GM12874 (cell line): ENCODE results near the gene NELFCD.

ENCODE experiments used
- TF ChIP-seq, protein P1 (sequence below): IDR thresholded peaks from 2 replicates; pipeline ENCODE4 v1.5.1; 2011; ENCODE audit warnings: low read depth, mild to moderate bottlenecking, control low read depth, low read length, moderate library complexity; ENCODE audit not compliant: insufficient read depth

NELFCD gene

DNA sequence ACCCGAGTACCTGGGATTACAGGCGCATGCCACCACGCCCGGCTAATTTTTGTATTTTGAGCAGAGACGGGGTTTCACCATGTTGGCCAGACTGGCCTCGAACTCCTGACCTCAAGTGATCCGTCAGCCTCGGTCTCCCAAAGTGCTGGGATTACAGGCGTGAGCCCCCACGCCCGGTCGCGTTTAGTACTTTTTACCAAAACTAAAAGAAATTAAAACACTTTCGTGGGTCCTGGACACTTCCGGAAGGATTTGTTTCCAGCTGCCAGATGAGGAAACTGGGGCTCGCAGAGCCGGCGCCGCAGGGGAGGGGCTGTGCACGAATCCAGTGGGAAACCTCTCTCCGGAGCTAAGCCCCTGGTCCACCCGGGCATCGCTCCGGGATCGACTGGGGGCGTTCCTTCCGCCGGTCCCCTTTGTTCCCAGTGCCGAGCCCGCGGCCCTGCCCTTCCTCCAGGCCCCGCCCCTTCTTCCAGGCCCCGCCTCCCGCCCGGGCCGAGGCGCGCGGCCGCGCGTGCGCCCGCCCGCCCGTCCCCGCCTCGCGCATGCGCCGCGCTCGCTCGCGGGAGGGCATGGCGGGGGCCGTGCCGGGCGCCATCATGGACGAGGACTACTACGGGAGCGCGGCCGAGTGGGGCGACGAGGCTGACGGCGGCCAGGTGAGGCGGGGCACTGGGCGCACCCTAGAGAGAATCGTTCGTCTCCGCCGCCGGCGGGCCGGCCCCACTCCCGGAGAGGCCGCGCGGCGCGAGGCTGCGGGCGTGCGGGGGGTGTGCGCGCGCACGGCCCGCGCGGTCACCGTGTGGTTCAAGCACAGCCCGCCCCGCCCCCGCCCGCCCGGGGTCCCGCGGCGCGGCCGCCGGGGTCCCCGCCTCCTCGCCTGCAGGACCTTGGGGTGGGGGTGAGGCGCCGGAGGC lies at the start of gene NELFCD:
NELFCD (plus strand) TSS at position 546 of the 917 bp plus-strand sequence; CDS start at position 600, 54 bp downstream.
- TF ChIP-seq, protein P1, sequence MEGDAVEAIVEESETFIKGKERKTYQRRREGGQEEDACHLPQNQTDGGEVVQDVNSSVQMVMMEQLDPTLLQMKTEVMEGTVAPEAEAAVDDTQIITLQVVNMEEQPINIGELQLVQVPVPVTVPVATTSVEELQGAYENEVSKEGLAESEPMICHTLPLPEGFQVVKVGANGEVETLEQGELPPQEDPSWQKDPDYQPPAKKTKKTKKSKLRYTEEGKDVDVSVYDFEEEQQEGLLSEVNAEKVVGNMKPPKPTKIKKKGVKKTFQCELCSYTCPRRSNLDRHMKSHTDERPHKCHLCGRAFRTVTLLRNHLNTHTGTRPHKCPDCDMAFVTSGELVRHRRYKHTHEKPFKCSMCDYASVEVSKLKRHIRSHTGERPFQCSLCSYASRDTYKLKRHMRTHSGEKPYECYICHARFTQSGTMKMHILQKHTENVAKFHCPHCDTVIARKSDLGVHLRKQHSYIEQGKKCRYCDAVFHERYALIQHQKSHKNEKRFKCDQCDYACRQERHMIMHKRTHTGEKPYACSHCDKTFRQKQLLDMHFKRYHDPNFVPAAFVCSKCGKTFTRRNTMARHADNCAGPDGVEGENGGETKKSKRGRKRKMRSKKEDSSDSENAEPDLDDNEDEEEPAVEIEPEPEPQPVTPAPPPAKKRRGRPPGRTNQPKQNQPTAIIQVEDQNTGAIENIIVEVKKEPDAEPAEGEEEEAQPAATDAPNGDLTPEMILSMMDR, result no peak

GRCh38 chr20:58932170-58932569 lies 48.9 kb upstream of the NELFCD start:
- TF ChIP-seq, protein P1, result no peak

DNA sequence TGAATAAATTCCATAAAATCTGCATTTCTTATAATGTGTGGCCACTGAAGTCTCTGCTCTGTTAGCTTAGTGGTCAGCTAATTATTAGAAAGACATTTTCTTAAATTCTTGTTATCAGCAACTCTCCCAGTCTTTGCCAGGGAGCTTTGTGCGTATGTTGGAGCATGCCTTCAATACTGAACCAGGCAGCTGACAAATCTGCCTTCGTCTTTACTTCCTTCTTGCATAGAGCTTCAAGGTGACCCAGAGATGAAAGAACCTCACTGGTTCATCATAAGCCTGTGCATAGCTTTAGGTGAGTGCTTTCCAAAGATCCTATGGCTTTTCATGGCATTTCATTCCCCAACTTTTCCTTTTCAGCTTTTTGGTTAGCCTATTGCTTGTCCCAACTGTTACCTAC lies 43.0 kb upstream of the NELFCD start:
- TF ChIP-seq, protein P1, result no peak

- TF ChIP-seq, protein P1, result no peak
These were observed 42.5 kb upstream of the NELFCD start for GRCh38 chr20:58938541-58938940.

GRCh38 chr20:58941471-58941870 lies 39.6 kb upstream of the NELFCD start:
- TF ChIP-seq, protein P1, result no peak

DNA sequence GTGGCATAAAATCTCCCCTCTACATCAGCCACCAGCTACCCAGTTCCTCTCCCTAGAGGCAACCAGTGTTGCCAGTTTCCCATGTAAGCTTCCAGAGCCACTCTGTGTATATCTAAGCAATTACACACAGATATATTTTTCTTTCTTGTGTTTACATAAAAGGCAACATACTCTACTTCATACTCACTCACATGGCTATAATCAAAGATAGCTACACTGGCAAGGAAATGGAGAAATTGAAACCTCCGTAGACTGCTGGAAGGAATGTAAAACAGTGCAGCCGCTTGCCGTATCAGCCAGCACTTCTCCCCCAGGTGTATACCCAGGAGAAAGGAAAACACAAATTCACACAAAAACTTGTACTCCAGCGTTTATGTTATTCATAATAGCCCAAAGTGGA lies 38.5 kb upstream of the NELFCD start:
- TF ChIP-seq, protein P1, result no peak

- TF ChIP-seq, protein P1, result no peak
These were observed 36.4 kb upstream of the NELFCD start for GRCh38 chr20:58944610-58945009.
